GM12891 (cell line): ENCODE measurements around the gene PYGO2.

Experiments
- PAX5 ChIP-seq: IDR thresholded peaks from 2 replicates; pipeline ENCODE4 v1.6.1; 2011; ENCODE audit warnings: low read length, moderate library complexity, mild to moderate bottlenecking; ENCODE audit not compliant: insufficient read depth, severe bottlenecking
- POLR2A ChIP-seq: IDR thresholded peaks from 2 replicates; pipeline ENCODE4 v1.6.1; 2011; ENCODE audit warnings: low read depth, low read length, control low read depth
- POLR2AphosphoS5 ChIP-seq: IDR thresholded peaks from 2 replicates; pipeline ENCODE4 v1.6.1; 2011; ENCODE audit warnings: low read depth, low read length, control low read depth
- POU2F2 ChIP-seq: IDR thresholded peaks from 2 replicates; pipeline ENCODE4 v1.6.1; 2011; ENCODE audit warnings: low read depth, mild to moderate bottlenecking, control low read depth, low read length, moderate library complexity
- TAF1 ChIP-seq: IDR thresholded peaks from 2 replicates; pipeline ENCODE4 v1.6.1; 2011; ENCODE audit warnings: low read depth, low read length, control low read depth

DNA sequence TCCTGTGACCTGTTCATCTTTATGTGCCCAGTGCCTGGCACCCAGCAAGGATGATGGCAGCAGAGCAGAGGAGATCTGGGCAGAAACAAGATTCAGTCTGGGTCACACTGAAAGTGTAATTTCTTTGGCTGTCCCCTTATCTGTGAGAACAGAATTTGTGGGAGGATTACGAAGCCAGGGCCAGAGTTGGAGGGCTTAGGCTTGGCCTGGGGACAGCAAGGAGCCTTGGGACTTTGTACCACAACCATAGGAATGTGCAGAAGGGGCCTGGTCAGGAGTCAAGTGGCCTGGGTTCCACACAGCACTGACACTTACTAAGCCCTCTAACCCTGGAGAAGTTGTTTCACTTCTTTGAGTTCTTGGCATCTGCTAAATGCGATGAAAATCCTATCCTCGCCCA lies 37.9 kb downstream of the PYGO2 start:
- TF ChIP-seq POLR2AphosphoS5 (no peak), POLR2A (no peak), TAF1 (no peak), PAX5 (no peak), POU2F2 (no peak)
